CD4-positive, alpha-beta T cell treated with Interleukin-4 for 4 hours (primary cell): Measurements from ENCODE around the gene XYLT1.
"Not testable (repeated sequence)": the region's sequence is repeated elsewhere in the genome, so short reads cannot be mapped to it uniquely, and the experiment has no call there.

Experiments
- DNase-seq: peaks from one replicate; pipeline ENCODE4 v3.0.0-alpha.2; 2020

XYLT1 gene

DNA sequence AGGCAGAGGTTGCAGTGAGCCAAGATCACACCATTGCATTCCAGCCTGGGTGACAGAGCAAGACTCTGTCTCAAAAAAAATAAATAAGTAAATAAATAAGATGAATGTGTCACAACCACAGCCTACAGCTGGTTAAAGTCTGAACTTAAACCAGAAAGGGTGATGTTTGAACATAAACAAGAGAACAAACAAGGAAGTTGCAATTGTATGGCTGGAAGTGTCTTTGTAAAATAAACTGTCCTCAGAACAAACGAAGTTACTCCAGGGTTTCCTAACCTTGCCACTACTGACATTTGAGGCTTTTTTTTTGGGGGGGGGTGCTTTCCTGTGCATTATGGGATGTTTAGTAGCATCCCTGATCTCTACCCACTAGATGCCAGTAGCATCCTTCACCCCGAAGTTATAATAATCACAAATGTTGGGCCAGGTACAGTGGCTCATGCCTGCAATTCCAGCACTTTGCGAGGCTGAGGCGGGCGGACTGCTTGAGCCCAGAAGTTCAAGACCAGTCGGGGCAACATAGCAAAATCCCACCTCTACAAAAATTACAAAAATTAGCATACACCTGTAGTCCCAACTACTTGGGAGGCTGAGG, 119.2 kb downstream of the XYLT1 start:
- no peak for DNase-seq

DNA sequence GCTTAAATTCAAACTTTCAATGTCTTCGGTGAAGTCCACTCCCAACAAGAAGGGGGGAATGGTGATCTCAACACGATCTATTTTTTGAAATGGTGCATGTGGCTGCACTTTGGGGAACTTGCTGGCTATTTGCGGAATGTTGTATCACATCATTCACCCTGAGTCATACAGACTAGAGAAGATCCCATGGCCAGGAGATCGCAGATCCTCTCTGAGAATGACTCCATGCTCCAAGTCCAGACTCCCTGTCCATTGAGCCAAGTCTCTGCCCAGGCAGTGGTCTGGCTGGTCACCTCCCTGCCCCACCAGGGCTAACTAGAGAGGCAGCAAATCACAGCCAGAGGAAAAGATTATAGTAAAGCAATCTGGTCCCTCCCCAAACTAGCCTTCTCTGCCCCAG, 120.6 kb downstream of the XYLT1 start:
- DNase-seq: no peak

DNA sequence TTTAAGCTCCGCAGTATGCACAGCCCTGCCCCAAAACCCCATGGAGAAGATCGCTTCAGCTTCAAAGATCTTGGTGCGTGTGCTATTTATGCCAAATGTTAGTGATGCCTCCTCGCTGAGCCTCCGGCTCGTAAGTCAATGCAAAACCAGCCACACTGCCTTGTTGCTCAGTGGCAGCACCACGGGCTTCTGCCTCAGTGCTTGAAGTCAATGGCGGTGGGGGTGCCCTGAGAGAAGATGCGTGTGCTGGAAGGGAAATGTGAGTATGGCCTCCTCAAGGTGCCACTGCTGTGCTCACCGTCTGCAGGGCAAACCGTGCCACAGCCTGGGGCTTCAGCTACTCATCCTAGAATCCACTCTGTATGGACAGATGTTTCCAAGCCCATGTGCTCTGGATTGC, 121.9 kb downstream of the XYLT1 start:
- DNase-seq: no peak

DNA sequence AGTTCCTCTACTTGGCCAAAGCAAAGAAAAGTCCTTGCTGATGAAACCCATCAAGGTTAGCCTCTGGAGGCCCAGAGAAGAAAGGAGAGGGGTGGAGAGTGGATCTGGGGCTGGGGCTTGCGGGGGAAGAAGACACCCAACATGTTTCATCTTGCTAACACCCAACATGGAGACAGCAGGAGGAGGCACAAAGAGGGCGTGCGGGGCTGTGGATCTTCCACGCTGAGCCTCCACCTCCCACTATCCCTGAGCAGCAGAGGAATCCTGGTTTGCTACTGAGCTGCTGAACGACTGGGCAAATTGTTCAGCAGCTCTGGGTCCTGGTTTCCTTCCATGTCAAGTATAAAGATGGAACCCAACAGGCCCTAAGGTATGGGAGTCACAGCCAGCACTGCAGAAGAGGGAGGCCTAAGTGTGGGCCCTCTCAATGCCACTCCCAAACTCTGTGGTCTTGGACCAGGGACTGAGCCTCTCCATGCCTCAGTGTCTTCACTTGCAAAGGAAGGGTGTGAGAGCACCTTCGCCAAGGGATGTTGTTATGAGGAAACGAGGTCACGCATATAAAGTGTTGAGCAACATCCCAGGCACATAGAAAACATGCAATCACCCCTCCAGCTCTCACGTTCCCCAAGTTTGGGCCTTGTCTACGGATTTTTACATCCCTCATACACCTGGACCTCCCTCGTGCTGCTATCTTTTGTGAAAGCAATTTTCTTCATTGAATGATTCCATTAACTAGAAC, 122.5 kb downstream of the XYLT1 start:
- DNase-seq: no peak

DNA sequence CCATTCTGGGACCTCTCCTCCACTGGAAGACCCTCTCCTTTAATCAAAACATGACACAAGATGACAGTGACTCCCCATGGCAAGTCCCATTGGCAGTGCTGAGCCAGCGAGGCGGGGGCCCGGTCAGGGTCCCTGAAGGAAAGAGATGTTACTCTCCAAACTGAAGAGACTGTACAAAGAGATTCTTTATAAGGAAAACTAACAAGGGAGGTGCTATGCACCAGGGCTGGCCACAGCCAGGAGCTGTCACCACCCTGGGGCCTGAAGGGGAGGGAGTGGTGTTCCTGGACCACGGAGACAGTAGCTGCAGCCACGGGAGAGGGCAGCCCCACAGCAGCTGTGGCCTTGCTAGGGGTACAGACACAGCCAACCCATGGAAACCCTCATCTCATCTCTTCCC, 123.1 kb downstream of the XYLT1 start:
- no peak for DNase-seq

DNA sequence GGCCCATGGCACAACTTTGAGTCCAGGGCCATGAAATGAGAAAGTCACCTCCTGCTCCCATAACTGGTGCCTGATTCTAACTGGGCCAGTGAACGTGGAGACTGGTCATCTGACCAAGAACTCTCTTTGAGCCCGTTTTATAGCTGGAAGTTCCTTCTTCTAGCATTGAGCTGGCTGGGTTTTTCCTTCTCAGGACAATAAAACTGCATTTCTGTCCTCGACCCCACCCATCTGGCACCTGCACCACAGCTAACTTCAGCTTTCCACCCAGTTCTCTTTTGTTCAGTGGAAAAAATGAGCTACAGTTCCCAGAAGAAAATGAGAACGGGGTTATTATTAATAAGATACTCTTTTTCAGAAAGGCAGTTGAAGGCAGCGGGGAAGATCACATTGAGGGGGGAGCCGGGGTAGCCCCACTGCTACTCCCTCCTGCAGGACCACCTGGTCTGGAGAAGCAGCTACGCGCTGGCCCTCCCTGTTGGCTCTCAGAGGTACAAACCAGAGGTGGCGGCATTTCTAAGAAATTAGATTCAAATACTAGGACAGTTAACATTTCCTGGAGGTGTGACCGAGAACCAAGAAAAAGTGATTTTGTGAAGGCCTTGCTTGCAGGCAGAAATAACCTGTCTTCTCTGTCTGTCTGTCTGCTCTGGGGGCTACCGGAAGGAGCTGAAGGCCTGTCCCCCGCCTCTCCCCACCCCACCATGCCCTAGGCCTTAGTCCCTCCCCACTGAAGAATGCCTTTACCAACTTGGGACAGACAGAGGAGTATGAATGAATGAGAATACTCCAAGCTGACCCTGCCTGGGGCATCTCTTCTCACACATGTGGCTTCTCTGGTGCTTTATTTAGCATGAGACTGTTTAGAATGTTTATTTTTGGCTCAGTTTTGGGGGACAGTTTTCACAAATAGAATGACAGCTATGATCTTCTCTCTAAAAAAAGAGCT, 123.9 kb downstream of the XYLT1 start:
- DNase-seq: no peak

DNA sequence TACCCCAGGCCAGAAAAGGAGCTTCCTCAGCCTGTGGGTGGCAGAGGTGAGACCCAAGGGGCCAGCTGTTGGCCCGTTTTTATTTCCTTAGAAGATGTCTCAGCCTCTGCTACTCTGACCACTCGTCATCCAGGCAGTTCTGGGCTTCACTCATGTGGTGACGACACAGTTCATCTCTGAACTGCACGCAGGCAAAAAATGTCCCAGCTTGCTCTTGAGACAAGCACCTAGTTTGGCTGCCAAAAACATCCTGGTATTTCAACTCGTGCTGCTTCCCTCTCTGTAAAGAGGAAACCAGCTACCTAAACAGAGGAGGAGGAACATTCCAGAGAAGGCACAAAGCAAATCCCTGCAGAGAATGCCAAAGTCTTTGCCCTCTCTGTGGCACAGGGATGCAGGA, 125.7 kb downstream of the XYLT1 start:
- DNase-seq: no peak

DNA sequence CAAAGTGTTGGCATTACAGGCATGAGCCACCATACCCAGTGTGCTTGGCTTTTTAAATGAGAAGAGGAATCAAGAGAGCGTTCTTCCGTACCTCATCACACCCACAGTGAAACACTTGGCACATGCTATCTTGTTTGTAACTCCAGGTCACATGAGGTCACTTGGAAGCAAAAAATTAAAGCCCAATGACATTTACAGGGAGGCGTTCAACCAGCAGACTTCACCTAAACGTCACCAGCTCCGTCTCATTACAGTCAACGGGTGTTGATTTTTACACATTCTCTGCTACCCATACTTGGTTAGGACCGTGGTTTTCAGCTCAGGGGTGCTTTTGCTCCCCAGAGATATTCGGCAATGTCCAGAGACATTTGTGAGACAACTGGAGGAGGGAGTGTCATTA, 127.0 kb downstream of the XYLT1 start:
- DNase-seq: no peak

DNA sequence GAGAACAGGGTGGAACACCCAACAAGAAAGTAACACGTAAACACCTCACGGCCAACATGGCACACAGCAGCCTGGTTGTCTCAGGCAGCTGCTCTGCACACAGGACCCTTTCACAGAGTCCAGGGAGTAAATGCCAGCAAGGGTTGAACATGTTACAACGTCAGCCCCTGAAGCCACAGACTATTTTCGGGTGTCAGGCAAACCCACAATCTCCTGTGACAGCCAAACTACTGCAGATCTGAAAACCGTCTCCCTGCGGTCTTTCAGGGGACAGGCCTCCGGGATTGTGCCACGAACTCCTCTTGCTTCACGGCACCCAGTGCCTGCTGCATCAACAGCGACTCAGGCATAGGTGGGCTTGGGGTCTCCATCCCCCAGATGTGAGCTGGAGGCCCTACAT, 127.7 kb downstream of the XYLT1 start:
- peak; percentile 39 for DNase-seq

DNA sequence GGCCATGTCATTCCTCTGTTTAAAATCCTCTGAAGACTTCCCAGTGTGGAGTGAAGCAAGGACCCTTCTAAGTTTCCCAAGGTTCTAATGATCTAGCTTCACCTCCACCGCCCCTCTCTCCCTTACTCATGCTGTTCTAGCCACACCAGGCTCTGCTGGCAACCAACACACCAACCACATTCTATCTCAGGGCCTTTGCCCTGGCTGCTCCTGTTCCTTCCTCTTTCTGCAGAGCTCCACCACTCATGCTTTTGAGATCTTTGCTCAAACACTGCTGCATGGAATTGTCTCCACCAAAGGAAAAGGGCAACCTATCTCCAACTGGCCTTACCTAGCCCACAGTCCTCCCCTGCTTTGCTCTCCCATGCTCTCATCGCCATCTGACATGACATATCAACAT, 128.7 kb downstream of the XYLT1 start:
- no peak for DNase-seq

DNA sequence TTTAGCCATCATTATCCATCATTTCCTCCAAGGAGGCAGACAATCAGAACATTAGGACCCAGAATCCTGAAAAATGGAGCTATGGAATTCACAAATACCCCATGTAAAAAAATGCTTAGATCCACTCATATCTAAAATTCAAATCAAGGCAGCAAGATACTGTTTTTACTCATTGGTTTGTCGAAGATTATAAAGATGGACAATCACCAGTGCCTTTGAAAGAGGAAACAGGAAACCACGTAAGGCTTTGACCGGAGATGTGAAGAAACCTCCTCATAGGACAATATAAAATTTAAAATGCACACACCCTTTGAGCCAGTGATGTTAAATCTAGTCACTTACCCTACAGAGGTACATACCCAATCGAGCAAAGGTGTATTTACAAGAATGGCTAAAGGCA, 130.0 kb downstream of the XYLT1 start:
- DNase-seq: no peak

DNA sequence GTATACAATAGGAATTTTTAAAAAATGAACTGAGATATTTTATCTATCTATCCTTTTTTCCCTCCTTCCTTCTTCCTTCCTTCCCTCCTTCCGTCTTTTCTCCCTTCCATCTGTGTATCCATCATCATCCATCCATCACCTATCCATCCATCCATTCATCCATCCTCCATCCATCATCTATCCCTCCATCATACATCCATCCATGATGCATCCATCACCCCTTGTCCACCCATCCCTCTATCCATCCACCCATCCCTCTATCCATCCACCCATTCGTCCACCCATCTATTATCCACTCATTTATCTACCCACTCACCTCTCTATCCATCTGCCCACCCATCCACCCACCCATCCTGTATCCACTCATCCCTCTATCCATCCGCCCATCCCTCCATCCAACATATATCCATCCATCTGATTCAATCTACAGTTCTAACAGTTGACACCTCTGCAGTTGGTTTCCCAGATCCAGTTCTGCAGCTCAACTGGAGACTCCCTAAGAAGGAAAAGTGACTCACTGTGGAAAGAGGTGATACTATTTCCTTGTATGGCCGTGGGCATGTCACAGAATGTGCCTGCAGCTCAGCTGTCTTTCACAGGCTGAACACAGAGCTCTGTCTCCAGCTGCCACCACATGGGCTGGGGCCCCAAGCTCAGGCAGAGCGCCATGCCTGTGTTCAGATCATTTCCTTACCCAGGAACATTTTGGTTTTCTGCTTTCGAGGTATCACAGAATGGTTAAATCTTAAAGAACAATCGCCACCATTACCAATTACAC, 130.8 kb downstream of the XYLT1 start:
- no peak for DNase-seq

DNA sequence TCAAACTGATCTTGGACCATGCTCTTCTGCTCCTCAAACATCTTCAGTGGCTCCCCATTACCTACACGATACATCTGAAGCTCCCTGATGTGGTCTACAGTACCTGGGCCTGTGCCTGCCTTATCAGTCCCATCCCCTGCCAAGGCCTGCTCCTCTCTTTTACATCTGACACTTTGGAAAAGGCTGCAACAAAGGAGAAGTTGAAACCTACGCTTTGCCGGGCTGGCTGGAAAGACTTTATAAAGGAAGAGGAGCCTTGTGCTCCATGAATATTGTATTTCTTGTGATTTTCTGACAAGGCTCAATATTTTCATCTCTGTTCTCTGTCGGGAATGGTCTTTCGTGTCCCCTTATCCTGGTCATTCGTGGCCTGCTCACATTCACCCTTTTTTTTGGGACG, 132.5 kb downstream of the XYLT1 start:
- DNase-seq: no peak

DNA sequence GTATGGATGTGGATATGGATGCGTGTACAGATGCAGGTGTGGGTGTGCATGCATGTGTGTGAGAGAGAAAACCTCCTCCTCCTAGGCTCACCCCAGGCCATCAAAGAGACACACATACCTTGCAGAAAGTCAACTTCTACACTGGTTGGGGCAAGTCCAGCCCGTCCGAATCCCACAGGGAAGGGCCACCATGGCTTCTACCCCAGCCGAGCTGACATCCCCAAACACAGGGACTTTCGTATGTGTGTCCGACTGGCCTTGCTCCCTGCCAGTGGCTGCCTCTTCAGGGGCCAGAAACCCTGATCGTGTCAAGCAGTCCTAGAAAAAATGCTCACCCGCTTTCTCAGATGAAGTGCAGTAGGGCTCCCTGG, 134.2 kb downstream of the XYLT1 start:
- DNase-seq: no peak

DNA sequence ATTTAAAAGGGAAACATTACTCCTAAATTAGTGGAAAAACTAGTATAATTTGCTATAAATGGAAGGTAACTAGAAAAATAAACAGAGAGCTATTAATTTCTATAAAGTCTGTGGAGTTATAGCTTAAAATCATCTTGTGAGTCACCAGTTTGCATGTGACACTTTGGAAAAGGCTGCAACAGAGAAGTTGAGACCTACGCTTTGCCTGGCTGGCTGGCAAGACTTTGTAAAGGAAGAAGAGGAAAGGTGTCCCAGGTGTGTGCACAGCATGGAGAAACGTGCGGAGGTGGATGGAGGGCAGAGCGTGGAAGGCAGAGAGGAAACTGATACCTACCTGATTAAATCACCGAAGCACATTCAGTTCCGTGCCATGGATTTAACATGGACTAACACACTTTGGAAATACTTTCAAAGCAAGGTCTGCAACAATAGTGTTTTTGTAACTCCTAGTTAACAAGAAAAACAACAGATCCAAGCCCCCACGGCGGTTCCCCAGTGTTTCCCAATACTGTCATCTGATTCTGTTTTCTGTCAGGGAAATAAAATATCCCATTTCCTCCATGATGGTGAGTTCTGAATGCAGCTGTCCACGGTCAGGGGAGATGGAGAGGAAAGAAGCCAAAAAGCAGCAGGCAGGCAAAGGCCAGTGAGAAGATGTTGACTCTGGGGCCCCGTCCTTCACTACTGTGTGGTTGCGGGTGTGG, 134.8 kb downstream of the XYLT1 start:
- DNase-seq: no peak

DNA sequence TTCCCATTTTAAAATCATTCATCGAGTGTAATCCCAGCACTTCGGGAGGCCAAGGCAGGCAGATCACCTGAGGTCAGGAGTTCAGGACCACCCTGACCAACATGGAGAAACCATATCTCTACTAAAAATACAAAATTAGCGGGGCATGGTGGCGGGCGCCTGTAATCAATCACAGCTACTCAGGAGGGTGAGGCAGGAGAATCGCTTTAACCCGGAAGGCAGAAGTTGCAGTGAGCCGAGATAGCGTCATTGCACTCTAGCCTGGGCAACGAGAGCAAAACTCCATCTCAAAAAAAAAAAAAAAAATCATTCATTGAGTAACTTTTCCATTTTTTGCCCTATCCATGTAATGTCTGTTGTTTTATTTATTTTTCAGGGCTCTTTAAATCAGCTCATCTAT, 135.4 kb downstream of the XYLT1 start:
- DNase-seq: not testable (repeated sequence)

DNA sequence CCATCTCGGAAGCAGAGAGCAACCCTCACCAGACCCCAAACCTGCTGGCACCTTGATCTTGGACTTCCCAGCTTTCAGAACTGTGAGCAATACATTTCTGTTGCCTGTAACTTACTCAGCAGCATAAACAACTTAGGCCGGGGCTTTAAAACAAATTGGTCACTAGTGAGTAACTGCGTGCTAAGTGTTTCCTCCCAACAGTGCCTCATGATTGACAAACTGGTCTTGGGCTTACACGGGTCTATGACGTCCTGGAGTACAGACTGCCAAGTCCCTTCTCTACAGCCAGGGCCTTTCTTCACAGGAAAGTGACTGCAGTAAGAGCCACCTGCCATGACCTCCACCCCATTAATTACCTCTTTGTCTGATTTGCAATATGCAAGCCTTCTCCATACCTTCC, 136.7 kb downstream of the XYLT1 start:
- no peak for DNase-seq

DNA sequence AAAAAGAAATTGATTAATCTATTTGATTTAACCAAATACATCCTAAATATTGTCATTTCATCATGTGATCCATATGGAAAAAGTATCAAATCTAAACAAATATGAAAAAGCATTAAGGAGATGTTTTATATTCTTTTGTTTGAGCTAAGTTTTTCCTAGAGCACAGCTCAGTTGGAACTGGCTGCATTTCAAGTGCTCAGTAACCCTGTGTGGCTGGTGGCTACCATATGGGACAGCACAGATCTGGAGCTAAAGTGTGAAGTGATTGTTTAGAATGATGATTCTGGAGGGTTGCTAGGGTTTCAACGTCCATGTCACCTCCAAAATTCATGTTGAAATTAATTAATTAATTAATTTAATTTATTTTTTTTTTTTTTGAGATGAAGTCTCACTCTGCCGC, 137.5 kb downstream of the XYLT1 start:
- DNase-seq: no peak

DNA sequence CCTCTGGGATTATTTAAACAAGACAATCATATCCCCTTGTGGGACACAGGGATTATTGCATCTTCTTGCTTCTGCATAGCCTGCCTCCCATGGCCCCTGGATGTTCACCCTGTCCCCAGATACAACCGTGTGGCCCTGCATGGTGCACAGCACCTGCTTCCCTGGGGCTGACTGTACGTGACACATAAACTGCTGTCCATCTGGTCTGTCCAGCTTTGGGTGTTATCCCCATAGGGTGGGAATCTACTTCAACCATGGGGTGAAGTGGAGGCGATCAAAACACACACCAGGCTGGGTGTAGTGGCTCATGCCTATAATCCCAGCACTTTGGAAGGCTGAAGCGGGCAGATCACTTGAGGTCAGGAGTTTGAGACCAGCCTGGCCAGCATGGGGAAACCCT, 138.8 kb downstream of the XYLT1 start:
- DNase-seq: no peak

DNA sequence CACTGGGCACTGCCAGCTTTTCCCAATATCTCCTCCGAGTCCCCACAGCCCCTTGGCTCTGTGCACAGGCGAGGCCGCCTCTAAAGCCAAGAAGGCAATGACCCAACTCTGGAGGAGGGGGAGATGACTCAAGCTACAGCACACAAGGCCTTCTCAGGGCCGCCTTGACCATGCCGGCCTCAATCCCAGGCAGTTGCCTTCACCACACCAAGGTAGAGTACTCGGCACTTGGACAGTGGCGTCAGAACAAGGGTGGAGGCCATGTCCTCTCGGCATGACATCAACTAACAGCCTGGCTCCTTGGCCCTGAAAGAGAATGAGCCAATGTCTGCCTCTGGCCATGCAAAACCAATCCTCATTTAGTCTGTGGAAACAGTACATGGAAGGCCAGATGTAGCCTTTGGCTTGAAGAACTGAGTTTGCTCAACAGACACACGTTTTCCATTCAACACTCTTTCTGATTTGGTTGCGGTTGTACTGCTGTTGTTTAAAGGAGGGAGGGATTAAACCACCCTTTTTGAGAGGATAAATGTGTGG, 139.6 kb downstream of the XYLT1 start:
- DNase-seq: no peak

DNA sequence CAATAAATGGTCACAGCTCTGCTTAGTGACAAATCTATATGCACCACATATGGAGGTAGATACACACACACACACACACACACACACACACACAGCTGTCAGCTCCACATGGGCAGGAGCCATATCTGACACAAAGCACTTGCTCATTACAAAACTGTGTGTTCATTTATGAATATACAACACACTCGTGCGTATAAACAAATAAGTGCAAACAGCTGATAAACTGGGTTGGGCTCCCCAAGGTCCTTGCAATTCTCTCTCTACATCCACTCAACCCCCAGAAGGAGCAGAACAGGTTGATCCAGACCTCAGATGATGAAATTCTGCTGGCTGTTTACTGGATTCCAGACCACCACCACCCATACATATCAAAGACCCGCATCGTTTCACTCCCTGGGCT, 140.7 kb downstream of the XYLT1 start:
- no peak for DNase-seq

DNA sequence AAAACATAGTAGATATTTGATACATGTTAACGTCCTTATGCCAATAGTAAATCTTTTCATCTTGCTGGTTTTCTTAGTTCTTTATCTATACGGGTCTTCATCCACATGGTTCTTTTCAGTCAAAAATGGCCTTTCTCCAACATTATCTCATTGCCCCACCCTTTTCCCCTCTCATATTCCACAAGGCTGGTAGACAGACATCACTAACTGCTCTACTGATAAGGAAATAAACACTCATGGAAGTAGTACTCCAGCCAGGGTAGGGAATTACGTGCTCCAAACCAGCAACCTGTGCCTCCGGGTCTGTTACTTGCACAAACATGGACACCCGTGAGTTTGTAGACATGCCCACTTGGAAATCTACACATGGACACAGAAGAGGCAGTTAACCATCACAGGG, 141.4 kb downstream of the XYLT1 start:
- DNase-seq: no peak
